Activated T-cell treated with anti-CD3 and anti-CD28 coated beads, Interleukin-2, amount 50 U/mL, for 4 hours (primary cell): Measurements from ENCODE around the gene WNT5B. TPM values are rescaled to one million over a fixed set of nuclear protein-coding genes. Genes with fewer than 3 reads are reported as not detected.
A peak's percentile ranks its signal among the peaks of the same experiment; 100 is the strongest.

Experiments used
- ATAC-seq, 2 donors: fragments of 200-7000 bp; cut with Tn5 transposase; one replicate each; pipeline ENCODE4 v1.10.0; 2021
- DNase-seq: peaks from one replicate; pipeline ENCODE4 v3.0.0-alpha.2; 2020
- H3K27me3 Mint-ChIP-seq: one replicate; pipeline ENCODE4 v1.8.0; 2021; ENCODE audit warnings: low read depth, mixed read lengths
- H3K36me3 Mint-ChIP-seq: one replicate; pipeline ENCODE4 v1.8.0; 2022; ENCODE audit warnings: mixed read lengths; ENCODE audit not compliant: insufficient read depth
- H3K4me1 Mint-ChIP-seq: one replicate; pipeline ENCODE4 v1.8.0; 2021; ENCODE audit warnings: low read depth, mixed read lengths
- H3K4me3 Mint-ChIP-seq: one replicate; pipeline ENCODE4 v1.8.0; 2021; ENCODE audit warnings: mild to moderate bottlenecking, moderate library complexity, mixed read lengths
- H3K9me3 Mint-ChIP-seq: one replicate; pipeline ENCODE4 v1.8.0; 2021; ENCODE audit warnings: mixed read lengths
- total RNA-seq, 3 donors: library from RNA; stranded (reverse); gene quantifications; one replicate each; pipeline ENCODE4 v1.2.1, GENCODE V29; 2021

WNT5B gene
- total RNA-seq, 3 donors from 2014 or later: 0.13 TPM; not detected in 2

- ATAC-seq: peak in 1 of 2 donors; percentile 5
- Mint-ChIP-seq H3K9me3 (no peaks in the 10 kb centered on the region), H3K4me3 (peak overlapping the region; percentile 48), H3K36me3 (no peaks in the 10 kb centered on the region), H3K4me1 (peaks cover 15% of the 10 kb centered on the region), H3K27me3 (peaks cover 62% of the 10 kb centered on the region)
- no peak for DNase-seq
These were observed 2.0 kb downstream of the WNT5B start for GRCh38 chr12:1630827-1631591.

DNA sequence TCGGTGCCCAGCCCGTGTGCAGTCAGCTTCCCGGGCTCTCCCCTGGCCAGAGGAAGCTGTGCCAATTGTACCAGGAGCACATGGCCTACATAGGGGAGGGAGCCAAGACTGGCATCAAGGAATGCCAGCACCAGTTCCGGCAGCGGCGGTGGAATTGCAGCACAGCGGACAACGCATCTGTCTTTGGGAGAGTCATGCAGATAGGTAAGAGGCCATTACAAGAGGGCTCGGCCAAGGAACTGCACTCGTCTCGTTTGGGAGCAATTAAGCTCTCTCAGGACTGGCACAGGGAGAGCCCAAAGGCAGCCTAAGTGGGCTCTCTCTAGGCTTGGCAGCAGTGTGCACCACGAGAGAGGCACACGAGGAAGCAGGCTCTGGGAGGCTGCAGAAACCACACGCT, 3.7 kb downstream of the WNT5B start:
- H3K9me3 Mint-ChIP-seq: no peaks in the 10 kb centered on the region
- peaks cover 56% of the 10 kb centered on the region for H3K27me3 Mint-ChIP-seq
- DNase-seq: no peak
- ATAC-seq: no peak
- no peaks in the 10 kb centered on the region for H3K36me3 Mint-ChIP-seq
- H3K4me1 Mint-ChIP-seq: peaks cover 15% of the 10 kb centered on the region
- no peak overlapping the region for H3K4me3 Mint-ChIP-seq

- Mint-ChIP-seq H3K36me3 (no peaks in the 10 kb centered on the region), H3K9me3 (no peaks in the 10 kb centered on the region), H3K4me1 (peaks cover 15% of the 10 kb centered on the region), H3K4me3 (no peak overlapping the region), H3K27me3 (peaks cover 50% of the 10 kb centered on the region)
- no peak for ATAC-seq
- no peak for DNase-seq
These were observed 4.4 kb downstream of the WNT5B start for GRCh38 chr12:1633459-1633858.

- Mint-ChIP-seq H3K9me3 (no peaks in the 10 kb centered on the region), H3K27me3 (peaks cover 50% of the 10 kb centered on the region), H3K4me3 (no peak overlapping the region), H3K36me3 (no peaks in the 10 kb centered on the region), H3K4me1 (peaks cover 13% of the 10 kb centered on the region)
- ATAC-seq (no peak), DNase-seq (no peak)
These were observed 5.1 kb downstream of the WNT5B start for GRCh38 chr12:1634149-1634548.

DNA sequence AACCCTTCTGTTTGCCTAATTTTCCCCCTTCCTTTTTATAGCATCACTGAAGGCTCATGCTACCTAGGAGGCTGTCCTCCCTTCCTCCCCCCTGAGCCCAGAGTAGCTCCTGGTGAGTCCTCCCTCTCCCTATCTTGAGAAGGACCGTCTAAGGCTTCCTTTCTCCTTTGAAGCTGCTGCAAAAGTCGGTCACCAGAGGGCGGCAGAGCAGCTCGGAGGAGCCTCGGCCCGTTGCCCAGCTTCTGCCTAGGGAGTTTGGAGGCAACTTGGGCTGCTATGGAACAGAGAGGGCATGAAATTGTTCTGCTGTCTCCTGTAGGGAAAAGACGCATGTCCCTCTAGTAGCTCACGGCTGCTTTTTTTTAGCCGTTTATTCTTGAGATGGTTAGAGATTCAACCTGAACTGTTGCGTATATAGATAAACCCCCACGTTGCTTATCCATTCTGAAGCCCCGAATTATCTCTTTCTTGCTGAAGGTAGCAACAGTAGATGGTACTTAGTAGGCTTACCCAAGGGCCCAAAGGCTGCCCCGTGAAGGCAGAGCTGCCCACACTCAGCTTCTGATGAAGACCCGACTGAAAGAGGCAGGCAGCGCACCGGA, 5.7 kb downstream of the WNT5B start:
- ATAC-seq (peak; percentile 48 to 55), DNase-seq (peak; percentile 54)
- Mint-ChIP-seq H3K4me3 (no peak overlapping the region), H3K9me3 (no peaks in the 10 kb centered on the region), H3K27me3 (peaks cover 44% of the 10 kb centered on the region), H3K36me3 (no peaks in the 10 kb centered on the region), H3K4me1 (peaks cover 9% of the 10 kb centered on the region)

GRCh38 chr12:1635301-1636095, 6.5 kb downstream of the WNT5B start:
- Mint-ChIP-seq H3K27me3 (peaks cover 39% of the 10 kb centered on the region), H3K36me3 (no peaks in the 10 kb centered on the region), H3K9me3 (no peaks in the 10 kb centered on the region), H3K4me3 (no peak overlapping the region), H3K4me1 (peaks cover 5% of the 10 kb centered on the region)
- ATAC-seq (no peak), DNase-seq (no peak)

GRCh38 chr12:1638203-1638602, 9.2 kb downstream of the WNT5B start:
- Mint-ChIP-seq H3K4me3 (no peak overlapping the region), H3K9me3 (no peaks in the 10 kb centered on the region)
- no peak for DNase-seq

GRCh38 chr12:1639538-1639937, 10.5 kb downstream of the WNT5B start:
- no peak for ATAC-seq
- Mint-ChIP-seq H3K4me1 (no peaks in the 10 kb centered on the region), H3K27me3 (peaks cover 13% of the 10 kb centered on the region), H3K9me3 (no peaks in the 10 kb centered on the region), H3K36me3 (no peaks in the 10 kb centered on the region), H3K4me3 (no peak overlapping the region)
- DNase-seq: no peak

More at GRCh38 chr12:1638203-1638602, 9.2 kb downstream of the WNT5B start:
- no peaks in the 10 kb centered on the region for H3K36me3 Mint-ChIP-seq
- ATAC-seq: no peak
- no peaks in the 10 kb centered on the region for H3K4me1 Mint-ChIP-seq
- H3K27me3 Mint-ChIP-seq: peaks cover 19% of the 10 kb centered on the region

- no peak overlapping the region for H3K4me3 Mint-ChIP-seq
- ATAC-seq: no peak
These were observed 11.6 kb downstream of the WNT5B start for GRCh38 chr12:1640328-1641234.

DNA sequence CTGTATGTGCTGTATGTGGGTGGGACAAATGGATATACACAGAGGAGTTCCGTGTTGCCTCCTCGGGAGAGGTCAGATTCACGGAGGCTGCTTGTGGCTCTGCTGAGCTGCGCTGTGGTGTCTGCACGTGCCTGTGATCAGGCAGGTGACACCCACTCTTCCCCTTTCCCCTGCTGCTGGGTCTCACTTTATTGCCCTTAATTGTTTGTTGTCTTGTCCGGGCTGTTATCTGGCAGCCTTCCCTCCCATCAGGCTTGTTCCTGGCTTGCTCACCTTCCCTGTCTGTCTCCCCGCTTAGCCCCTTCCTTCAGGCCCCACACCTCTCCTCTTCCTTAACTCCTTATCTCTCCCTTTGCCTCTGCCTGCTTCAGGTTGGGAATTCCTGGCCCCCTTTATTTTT, 13.5 kb downstream of the WNT5B start:
- H3K27me3 Mint-ChIP-seq: peaks cover 9% of the 10 kb centered on the region
- H3K9me3 Mint-ChIP-seq: no peaks in the 10 kb centered on the region
- ATAC-seq (no peak), DNase-seq (no peak)
- no peak overlapping the region for H3K4me3 Mint-ChIP-seq
- H3K36me3 Mint-ChIP-seq: no peaks in the 10 kb centered on the region
- H3K4me1 Mint-ChIP-seq: peaks cover 3% of the 10 kb centered on the region

More at GRCh38 chr12:1640328-1641234, 11.6 kb downstream of the WNT5B start:
- Mint-ChIP-seq H3K9me3 (no peaks in the 10 kb centered on the region), H3K27me3 (peaks cover 7% of the 10 kb centered on the region), H3K4me1 (peaks cover 3% of the 10 kb centered on the region), H3K36me3 (no peaks in the 10 kb centered on the region)
- DNase-seq: no peak

DNA sequence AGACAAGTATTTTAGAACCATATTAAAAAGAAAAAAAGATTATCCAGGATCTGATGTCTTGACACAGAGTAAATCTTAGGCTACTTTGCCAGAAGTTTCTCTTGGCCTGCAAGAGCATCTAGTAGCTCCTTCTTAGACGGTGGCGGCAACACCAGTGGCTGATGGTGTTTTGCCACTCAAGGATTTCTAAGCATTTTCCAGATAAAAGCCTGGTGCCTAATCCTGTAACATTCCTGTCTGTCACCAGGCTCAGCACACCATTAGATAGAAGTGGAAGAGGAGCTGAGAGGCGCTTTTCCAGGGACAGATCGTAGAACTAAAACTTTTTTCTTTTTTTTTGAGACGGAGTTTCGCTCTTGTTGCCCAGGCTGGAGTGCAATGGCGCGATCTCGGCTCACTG, 14.0 kb downstream of the WNT5B start:
- H3K4me1 Mint-ChIP-seq: peaks cover 3% of the 10 kb centered on the region
- no peak for ATAC-seq
- no peaks in the 10 kb centered on the region for H3K9me3 Mint-ChIP-seq
- H3K27me3 Mint-ChIP-seq: peaks cover 9% of the 10 kb centered on the region
- H3K36me3 Mint-ChIP-seq: no peaks in the 10 kb centered on the region
- no peak for DNase-seq
- no peak overlapping the region for H3K4me3 Mint-ChIP-seq

DNA sequence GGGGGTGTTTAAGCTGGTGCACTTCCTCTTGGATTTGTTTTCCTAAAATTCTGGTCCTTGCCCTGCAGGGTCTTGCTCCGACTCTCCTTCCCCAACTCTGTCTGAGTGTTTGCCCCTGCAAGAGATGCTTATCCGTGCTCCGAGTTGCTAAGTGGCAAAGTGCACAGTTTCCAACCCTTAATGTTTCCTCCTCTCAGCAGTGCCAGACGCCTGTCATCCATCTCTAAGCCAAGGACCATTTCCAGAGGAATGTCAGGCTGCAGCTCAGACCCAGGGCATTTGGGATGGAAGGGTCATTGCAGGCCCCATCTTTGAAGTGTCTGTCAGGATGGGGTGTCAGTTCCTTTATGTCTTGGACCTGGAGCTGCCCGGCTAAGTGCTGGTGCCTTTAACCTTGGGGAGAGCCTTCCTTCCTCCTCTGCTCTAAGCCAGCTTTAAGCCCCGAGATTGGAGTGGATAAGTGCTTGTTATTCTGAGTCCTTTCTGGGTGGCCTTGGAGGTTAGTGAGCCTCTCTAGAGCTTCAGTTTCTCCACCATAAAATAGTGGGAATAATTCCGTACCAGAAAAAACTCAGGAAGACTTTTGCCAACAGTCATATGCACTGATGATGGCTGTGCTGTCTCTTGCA, 15.0 kb downstream of the WNT5B start:
- peaks cover 2% of the 10 kb centered on the region for H3K27me3 Mint-ChIP-seq
- H3K9me3 Mint-ChIP-seq: no peaks in the 10 kb centered on the region
- no peak for DNase-seq
- no peak for ATAC-seq
- no peaks in the 10 kb centered on the region for H3K36me3 Mint-ChIP-seq
- no peak overlapping the region for H3K4me3 Mint-ChIP-seq
- H3K4me1 Mint-ChIP-seq: peaks cover 3% of the 10 kb centered on the region

GRCh38 chr12:1644534-1645438, 15.8 kb downstream of the WNT5B start:
- Mint-ChIP-seq H3K4me1 (peaks cover 3% of the 10 kb centered on the region), H3K27me3 (peaks cover 2% of the 10 kb centered on the region), H3K9me3 (no peaks in the 10 kb centered on the region), H3K36me3 (no peaks in the 10 kb centered on the region), H3K4me3 (no peak overlapping the region)
- no peak for ATAC-seq
- DNase-seq: no peak
